Type B pancreatic cell (in vitro differentiated cells): ENCODE measurements around the gene FOXK2. TPM values are rescaled to one million over a fixed set of nuclear protein-coding genes. Genes with fewer than 3 reads are reported as not detected.

ENCODE experiments used
- DNase-seq: peaks from one replicate; pipeline ENCODE4 v3.0.0; 2021; ENCODE audit warnings: mixed read lengths; ENCODE audit not compliant: unreplicated experiment; ENCODE audit errors: extremely low spot score
- H3K27ac Mint-ChIP-seq: 2 replicates; pipeline ENCODE4 v1.8.0; 2021; ENCODE audit warnings: mild to moderate bottlenecking, mixed read lengths
- H3K27me3 Mint-ChIP-seq: 2 replicates; pipeline ENCODE4 v1.8.0; 2021; ENCODE audit warnings: mixed read lengths
- H3K36me3 Mint-ChIP-seq: 2 replicates; pipeline ENCODE4 v1.8.0; 2021; ENCODE audit warnings: mixed read lengths
- H3K4me1 Mint-ChIP-seq: one replicate; pipeline ENCODE4 v1.8.0; 2021; ENCODE audit warnings: mixed read lengths; ENCODE audit not compliant: unreplicated experiment
- H3K4me3 Mint-ChIP-seq: 2 replicates; pipeline ENCODE4 v1.8.0; 2021; ENCODE audit warnings: mild to moderate bottlenecking, mixed read lengths
- H3K9me3 Mint-ChIP-seq: 2 replicates; pipeline ENCODE4 v1.8.0; 2021; ENCODE audit warnings: mixed read lengths
- total RNA-seq: library from RNA; stranded (reverse); gene quantifications from 2 replicates; pipeline ENCODE4 v1.2.1, GENCODE V29; 2021; ENCODE audit warnings: low replicate concordance
- TF ChIP-seq, protein P1 (sequence below): fragments of 200-600 bp; sonication (generic); conservative IDR thresholded peaks from 2 replicates; pipeline ENCODE4 v1.5.0; 2021; ENCODE audit warnings: antibody characterized with exemption, mild to moderate bottlenecking

FOXK2 gene
- total RNA-seq, 1 donor from 2014 or later: 75.5 TPM

- Mint-ChIP-seq H3K4me1 (peaks cover 1% of the 10 kb centered on the region), H3K9me3 (no peaks in the 10 kb centered on the region), H3K36me3 (peaks cover 8% of the 10 kb centered on the region), H3K27me3 (no peaks in the 10 kb centered on the region), H3K4me3 (no peak overlapping the region), H3K27ac (no peak overlapping the region)
- no peak for DNase-seq
- TF ChIP-seq, protein P1, sequence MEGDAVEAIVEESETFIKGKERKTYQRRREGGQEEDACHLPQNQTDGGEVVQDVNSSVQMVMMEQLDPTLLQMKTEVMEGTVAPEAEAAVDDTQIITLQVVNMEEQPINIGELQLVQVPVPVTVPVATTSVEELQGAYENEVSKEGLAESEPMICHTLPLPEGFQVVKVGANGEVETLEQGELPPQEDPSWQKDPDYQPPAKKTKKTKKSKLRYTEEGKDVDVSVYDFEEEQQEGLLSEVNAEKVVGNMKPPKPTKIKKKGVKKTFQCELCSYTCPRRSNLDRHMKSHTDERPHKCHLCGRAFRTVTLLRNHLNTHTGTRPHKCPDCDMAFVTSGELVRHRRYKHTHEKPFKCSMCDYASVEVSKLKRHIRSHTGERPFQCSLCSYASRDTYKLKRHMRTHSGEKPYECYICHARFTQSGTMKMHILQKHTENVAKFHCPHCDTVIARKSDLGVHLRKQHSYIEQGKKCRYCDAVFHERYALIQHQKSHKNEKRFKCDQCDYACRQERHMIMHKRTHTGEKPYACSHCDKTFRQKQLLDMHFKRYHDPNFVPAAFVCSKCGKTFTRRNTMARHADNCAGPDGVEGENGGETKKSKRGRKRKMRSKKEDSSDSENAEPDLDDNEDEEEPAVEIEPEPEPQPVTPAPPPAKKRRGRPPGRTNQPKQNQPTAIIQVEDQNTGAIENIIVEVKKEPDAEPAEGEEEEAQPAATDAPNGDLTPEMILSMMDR: no peak
Measured at GRCh38 chr17:82566129-82566960, 46.8 kb downstream of the FOXK2 start.

DNA sequence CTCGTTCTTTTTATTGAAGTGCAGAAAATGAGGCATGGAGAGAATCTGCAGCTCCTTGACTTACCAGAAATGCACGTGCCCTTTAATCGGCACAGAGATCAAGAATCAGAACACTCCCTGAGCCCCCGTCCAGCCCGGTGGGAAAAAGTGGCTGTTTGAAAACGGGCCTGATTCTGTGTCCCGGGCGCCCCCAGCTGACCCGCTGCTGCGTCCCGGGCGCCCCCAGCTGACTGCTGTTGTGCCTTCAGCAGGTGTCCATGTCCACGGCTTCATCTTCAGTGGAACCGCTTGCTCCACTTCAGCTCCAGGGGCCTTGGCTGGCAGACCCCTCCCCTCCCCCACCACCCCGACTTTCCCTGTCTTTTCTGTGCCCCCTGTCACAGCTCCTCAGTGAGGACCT lies 47.8 kb downstream of the FOXK2 start:
- H3K4me1 Mint-ChIP-seq: no peaks in the 10 kb centered on the region
- TF ChIP-seq, protein P1: no peak
- H3K36me3 Mint-ChIP-seq: peaks cover 13% of the 10 kb centered on the region

GRCh38 chr17:82568997-82569393 lies 49.5 kb downstream of the FOXK2 start:
- H3K27me3 Mint-ChIP-seq: no peaks in the 10 kb centered on the region
- H3K4me3 Mint-ChIP-seq: no peak overlapping the region
- no peaks in the 10 kb centered on the region for H3K4me1 Mint-ChIP-seq
- no peak for DNase-seq
- H3K27ac Mint-ChIP-seq: peak overlapping the region; percentile 95
- no peaks in the 10 kb centered on the region for H3K9me3 Mint-ChIP-seq
- H3K36me3 Mint-ChIP-seq: peaks cover 16% of the 10 kb centered on the region
- TF ChIP-seq, protein P1: no peak

More for the DNA sequence above, 47.8 kb downstream of the FOXK2 start:
- H3K27ac Mint-ChIP-seq: peak overlapping the region; percentile 29
- no peak overlapping the region for H3K4me3 Mint-ChIP-seq
- H3K9me3 Mint-ChIP-seq: no peaks in the 10 kb centered on the region
- DNase-seq: no peak
- no peaks in the 10 kb centered on the region for H3K27me3 Mint-ChIP-seq

GRCh38 chr17:82569621-82570020 lies 50.1 kb downstream of the FOXK2 start:
- H3K36me3 Mint-ChIP-seq: peaks cover 16% of the 10 kb centered on the region
- H3K27me3 Mint-ChIP-seq: no peaks in the 10 kb centered on the region
- H3K27ac Mint-ChIP-seq: no peak overlapping the region
- no peaks in the 10 kb centered on the region for H3K9me3 Mint-ChIP-seq
- TF ChIP-seq, protein P1: no peak
- H3K4me3 Mint-ChIP-seq: no peak overlapping the region
- DNase-seq: no peak
- H3K4me1 Mint-ChIP-seq: no peaks in the 10 kb centered on the region

- Mint-ChIP-seq H3K27me3 (no peaks in the 10 kb centered on the region), H3K27ac (peak overlapping the region; percentile 40), H3K4me3 (no peak overlapping the region), H3K9me3 (no peaks in the 10 kb centered on the region), H3K36me3 (peaks cover 14% of the 10 kb centered on the region), H3K4me1 (no peaks in the 10 kb centered on the region)
- TF ChIP-seq, protein P1: no peak
- DNase-seq: no peak
Measured at GRCh38 chr17:82570277-82570676, 50.7 kb downstream of the FOXK2 start.
